Lower leg skin (tissue), 4 donors: ENCODE results near the gene PLAC1. TPM values are rescaled to one million over a fixed set of nuclear protein-coding genes. Genes with fewer than 3 reads are reported as not detected.

Experiments
- DNase-seq, 2 donors: peaks; one replicate each; pipeline ENCODE4 v3.0.0-alpha.2; 2019; ENCODE audit warnings: low spot score in 2 of 2
- H3K4me3 ChIP-seq: fragments of 200-600 bp; sonication (generic); 2 replicates; pipeline ENCODE4 v1.5.1; 2017; ENCODE audit warnings: mild to moderate bottlenecking, low read depth; ENCODE audit not compliant: poor library complexity, severe bottlenecking
- POLR2A ChIP-seq, 2 donors: fragments of 450-650 bp; IDR thresholded peaks; one replicate each; pipeline ENCODE4 v1.6.1; 2016 to 2017; ENCODE audit warnings: antibody characterized with exemption in 2 of 2, mild to moderate bottlenecking in 1 of 2, moderate library complexity in 1 of 2
- WGBS, 2 donors: methylation state at CpG; one replicate each; pipeline ENCODE4 v1.1.5; 2018; 5-methylcytosine and 5-hydroxymethylcytosine counted together
- intact Hi-C: fragments of 100-400 bp; cut with DNase I; formaldehyde crosslinking; loops from one replicate; pipeline ENCODE4 v1.15.0; 2023; ENCODE audit warnings: low total_unique reads
- total RNA-seq, 4 donors: library from RNA; depleted of rRNA; stranded (reverse); fragments of >200 nt; gene quantifications; one replicate each; pipeline ENCODE4 v1.1.0, GENCODE V29; 2016
- TF ChIP-seq, protein P1 (sequence below), 3 donors: fragments of 450-650 bp; IDR thresholded peaks; one replicate each; pipeline ENCODE4 v1.5.1; 2016; ENCODE audit warnings: antibody characterized with exemption in 3 of 3, mild to moderate bottlenecking in 3 of 3, moderate library complexity in 2 of 3

The PLAC1 gene
- total RNA-seq, 4 donors from 2014 or later: 0.22 to 0.53 (median 0.23) TPM; not detected in 1

DNA sequence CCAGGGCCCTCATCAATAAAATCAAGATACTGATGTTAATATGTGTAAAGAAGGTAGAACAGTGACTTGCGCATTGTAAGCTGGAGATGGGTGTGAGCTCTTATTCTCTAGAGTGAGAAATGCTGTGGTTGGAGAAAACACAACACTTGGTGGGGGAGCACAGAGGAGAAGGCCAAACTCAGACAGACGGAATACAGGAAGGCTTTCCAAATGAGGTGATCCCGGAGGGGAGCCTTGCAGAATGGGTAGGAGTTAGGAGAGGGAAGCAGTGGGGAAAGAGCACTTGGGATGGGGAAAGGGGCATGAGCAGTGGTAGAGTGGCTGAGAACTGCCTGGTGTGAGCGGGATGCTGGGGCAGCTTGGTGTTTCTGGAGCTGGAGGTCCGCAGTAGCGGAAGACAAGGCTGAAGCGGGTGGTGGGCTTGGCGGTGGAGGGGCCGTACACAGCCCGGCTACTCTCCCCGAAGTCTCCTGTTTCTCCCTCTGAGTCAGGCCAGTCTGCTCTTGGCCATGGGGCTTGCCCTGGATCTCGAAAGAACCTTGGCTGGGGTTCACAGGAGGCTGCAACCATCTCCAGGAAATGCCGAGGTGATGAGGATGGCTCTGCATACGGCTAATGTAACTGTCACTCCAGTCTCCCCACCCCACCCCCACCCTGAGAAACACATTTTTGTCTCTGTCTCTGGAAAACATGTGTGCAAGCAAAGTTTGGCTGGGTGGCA lies 11.3 kb upstream of the PLAC1 start:
- TF ChIP-seq POLR2A (IDR thresholded peaks at IDR 0.05): no peak
- TF ChIP-seq, protein P1, sequence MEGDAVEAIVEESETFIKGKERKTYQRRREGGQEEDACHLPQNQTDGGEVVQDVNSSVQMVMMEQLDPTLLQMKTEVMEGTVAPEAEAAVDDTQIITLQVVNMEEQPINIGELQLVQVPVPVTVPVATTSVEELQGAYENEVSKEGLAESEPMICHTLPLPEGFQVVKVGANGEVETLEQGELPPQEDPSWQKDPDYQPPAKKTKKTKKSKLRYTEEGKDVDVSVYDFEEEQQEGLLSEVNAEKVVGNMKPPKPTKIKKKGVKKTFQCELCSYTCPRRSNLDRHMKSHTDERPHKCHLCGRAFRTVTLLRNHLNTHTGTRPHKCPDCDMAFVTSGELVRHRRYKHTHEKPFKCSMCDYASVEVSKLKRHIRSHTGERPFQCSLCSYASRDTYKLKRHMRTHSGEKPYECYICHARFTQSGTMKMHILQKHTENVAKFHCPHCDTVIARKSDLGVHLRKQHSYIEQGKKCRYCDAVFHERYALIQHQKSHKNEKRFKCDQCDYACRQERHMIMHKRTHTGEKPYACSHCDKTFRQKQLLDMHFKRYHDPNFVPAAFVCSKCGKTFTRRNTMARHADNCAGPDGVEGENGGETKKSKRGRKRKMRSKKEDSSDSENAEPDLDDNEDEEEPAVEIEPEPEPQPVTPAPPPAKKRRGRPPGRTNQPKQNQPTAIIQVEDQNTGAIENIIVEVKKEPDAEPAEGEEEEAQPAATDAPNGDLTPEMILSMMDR (IDR thresholded peaks at IDR 0.05): no peak
- DNase-seq: peak in 1 of 2 donors; percentile 15
- no peak overlapping the region for H3K4me3 ChIP-seq
- intact Hi-C loops: loop anchor here (5.0 kb wide), 1 partner anchor 323 kb away; the partner anchor contains the start of gene SMIM10
- 54 to 66% methylated on average over 3 to 14 of the region's 14 CpGs for WGBS, 2 donors

DNA sequence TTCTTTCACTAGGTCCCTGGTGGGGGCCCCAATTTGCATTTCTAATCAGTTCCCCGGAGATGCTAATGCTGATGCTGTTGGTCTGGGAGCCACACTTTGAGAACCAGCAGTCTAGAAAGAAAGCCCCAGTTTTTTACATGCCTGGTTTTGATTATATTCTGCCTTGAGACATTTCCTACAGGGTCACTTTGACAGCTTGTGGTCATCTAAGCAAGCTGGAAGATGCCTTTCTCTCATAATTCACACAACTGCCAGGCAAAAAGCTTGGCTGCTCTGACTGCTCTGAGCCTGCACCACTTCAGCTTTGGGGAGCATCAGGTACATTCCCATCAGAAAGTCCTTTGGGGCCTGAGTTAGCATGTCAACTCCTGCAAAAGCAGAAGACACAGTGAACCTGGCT lies 5.9 kb upstream of the PLAC1 start:
- no peak for DNase-seq
- H3K4me3 ChIP-seq: no peak overlapping the region
- WGBS, 2 donors: 68 to 86% methylated on average over 1 of the region's 1 CpG
- intact Hi-C loops: no loop called here
- TF ChIP-seq, protein P1 (IDR thresholded peaks at IDR 0.05): no peak
- no peak for TF ChIP-seq POLR2A (IDR thresholded peaks at IDR 0.05)

DNA sequence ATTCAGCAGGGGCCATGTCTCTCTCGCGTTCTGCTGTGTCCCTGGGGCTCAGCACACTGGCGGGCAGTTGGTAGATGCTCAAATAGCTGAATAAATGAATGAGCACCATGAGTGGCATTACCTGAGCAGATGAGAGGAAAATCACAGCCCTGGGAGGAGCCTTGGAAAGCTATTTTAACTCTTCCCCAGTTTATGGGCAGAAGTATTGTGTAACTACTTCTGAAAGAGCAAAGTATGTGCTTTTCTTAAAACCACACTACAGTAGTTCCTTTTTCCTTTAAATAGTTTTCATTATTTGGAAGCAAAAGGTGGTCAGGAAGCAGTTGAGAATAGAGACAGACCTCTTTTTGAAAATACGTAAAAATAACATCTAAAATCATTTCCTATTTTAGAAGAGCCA lies 3.0 kb upstream of the PLAC1 start:
- DNase-seq: no peak
- 52 to 80% methylated on average over 4 of the region's 4 CpGs for WGBS, 2 donors
- H3K4me3 ChIP-seq: no peak overlapping the region
- no peak for TF ChIP-seq POLR2A (IDR thresholded peaks at IDR 0.05)
- TF ChIP-seq, protein P1 (IDR thresholded peaks at IDR 0.05): no peak
- intact Hi-C loops: no loop called here

DNA sequence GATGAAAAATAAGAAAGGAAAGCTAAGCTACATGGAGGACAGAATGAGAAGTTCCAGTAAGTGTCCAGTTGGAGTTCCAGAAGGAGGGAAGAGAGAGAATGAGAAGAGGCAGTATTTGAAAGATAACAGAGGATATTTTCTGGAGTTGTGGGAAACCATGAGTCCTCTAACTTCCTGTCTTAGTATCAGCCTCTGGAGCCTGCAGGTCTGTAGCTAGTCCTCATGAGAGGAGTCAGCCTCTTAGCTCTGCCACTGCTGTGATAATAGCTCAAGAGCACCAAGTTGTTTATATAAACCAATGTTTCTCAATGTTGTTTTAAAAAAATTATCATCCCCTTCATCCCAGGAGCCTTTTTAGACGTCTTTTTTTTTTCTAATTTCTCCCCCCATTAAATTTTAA lies 2.4 kb upstream of the PLAC1 start:
- TF ChIP-seq POLR2A (IDR thresholded peaks at IDR 0.05): no peak
- TF ChIP-seq, protein P1 (IDR thresholded peaks at IDR 0.05): no peak
- DNase-seq: no peak
- intact Hi-C loops: no loop called here
- WGBS, 2 donors: 10 to 57% methylated on average over 1 of the region's 1 CpG
- H3K4me3 ChIP-seq: no peak overlapping the region

DNA sequence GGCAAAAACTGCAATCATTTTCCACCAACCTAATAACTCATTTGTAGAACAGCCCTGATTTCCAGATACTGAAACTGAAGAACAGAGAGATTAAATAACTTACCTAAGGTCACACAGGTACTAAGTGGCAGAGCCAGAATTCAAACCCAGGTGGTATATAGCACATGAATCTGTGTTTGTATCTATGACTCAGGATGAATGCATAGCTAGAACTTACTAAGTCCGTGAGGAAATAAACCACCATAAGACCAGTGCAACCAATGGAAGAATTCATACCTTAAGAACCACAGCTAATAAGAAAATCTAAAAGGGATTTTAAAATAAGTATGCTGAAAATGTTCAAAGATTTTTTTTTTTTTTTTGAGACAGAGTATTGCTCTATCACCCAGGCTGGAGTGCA lies 1.5 kb upstream of the PLAC1 start:
- intact Hi-C loops: no loop called here
- no peak for DNase-seq
- no peak for TF ChIP-seq POLR2A (IDR thresholded peaks at IDR 0.05)
- TF ChIP-seq, protein P1 (IDR thresholded peaks at IDR 0.05): no peak
- 90 to 96% methylated on average over 1 of the region's 1 CpG for WGBS, 2 donors
- H3K4me3 ChIP-seq: no peak overlapping the region

DNA sequence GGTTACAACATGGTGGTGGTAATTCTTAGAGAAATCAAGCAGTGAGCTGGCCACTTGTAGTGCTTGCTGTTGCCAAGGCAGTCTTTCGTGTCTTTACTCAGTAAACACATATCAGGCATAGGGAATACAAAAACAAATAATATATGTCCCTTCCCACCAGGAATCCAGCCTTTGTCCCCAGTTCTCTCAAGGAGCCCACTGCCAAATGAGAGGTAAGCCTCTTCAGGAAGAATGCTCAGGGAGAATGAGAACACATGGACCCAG lies 421 bp upstream of the PLAC1 start:
- intact Hi-C loops: no loop called here

More for the DNA sequence above, 421 bp upstream of the PLAC1 start:
- TF ChIP-seq POLR2A (IDR thresholded peaks at IDR 0.05): no peak
- TF ChIP-seq, protein P1 (IDR thresholded peaks at IDR 0.05): no peak
- no peak for DNase-seq
- WGBS, 2 donors: 56 to 88% methylated on average over 1 of the region's 1 CpG
- H3K4me3 ChIP-seq: no peak overlapping the region
